HG03378 (cell line): ENCODE measurements around the gene REEP6.
"Not testable (repeated sequence)": the region's sequence is repeated elsewhere in the genome, so short reads cannot be mapped to it uniquely, and the experiment has no call there.

ENCODE experiments used
- ATAC-seq: cut with Tn5 transposase; IDR thresholded peaks from one replicate; pipeline ENCODE4 v1.9.1; 2021; ENCODE audit warnings: mild to moderate bottlenecking, moderate library complexity; ENCODE audit not compliant: unreplicated experiment

REEP6 gene

GRCh38 chr19:1505991-1506881, 15.3 kb downstream of the REEP6 start:
- no peak for ATAC-seq

- no peak for ATAC-seq
These were observed 16.2 kb downstream of the REEP6 start for GRCh38 chr19:1507192-1507660.

- no peak for ATAC-seq
These were observed 17.0 kb downstream of the REEP6 start for GRCh38 chr19:1507763-1508506.

- no peak for ATAC-seq
These were observed 17.5 kb downstream of the REEP6 start for GRCh38 chr19:1508507-1508856.

- no peak for ATAC-seq
These were observed 18.8 kb downstream of the REEP6 start for GRCh38 chr19:1509602-1510441.

GRCh38 chr19:1510442-1510806, 19.4 kb downstream of the REEP6 start:
- no peak for ATAC-seq

GRCh38 chr19:1510807-1511206, 19.8 kb downstream of the REEP6 start:
- no peak for ATAC-seq

GRCh38 chr19:1511318-1512317, 20.6 kb downstream of the REEP6 start:
- ATAC-seq: no peak

- no peak for ATAC-seq
These were observed 21.9 kb downstream of the REEP6 start, which contains the start of gene ADAMTSL5 for GRCh38 chr19:1512671-1513498. TSS of gene ADAMTSL5 (minus strand) at chr19:1513019. CDS start at chr19:1510943, 2,076 bp downstream.

- no peak for ATAC-seq
These were observed 22.7 kb downstream of the REEP6 start for GRCh38 chr19:1513499-1514294.

- ATAC-seq: no peak
These were observed 23.3 kb downstream of the REEP6 start for GRCh38 chr19:1514295-1514661.

GRCh38 chr19:1514986-1515721, 24.2 kb downstream of the REEP6 start:
- ATAC-seq: no peak

GRCh38 chr19:1516395-1516753, 25.4 kb downstream of the REEP6 start:
- ATAC-seq: no peak

- ATAC-seq: no peak
These were observed 27.5 kb downstream of the REEP6 start for GRCh38 chr19:1518471-1518870.

GRCh38 chr19:1519802-1520201, 28.8 kb downstream of the REEP6 start:
- not testable (repeated sequence) for ATAC-seq

- no peak for ATAC-seq
These were observed 29.3 kb downstream of the REEP6 start for GRCh38 chr19:1520203-1520780.

- no peak for ATAC-seq
These were observed 30.7 kb downstream of the REEP6 start for GRCh38 chr19:1521636-1522035.
